Ovary (tissue), 9 donors: ENCODE results near the gene FAM20A. TPM values are rescaled to one million over a fixed set of nuclear protein-coding genes. Genes with fewer than 3 reads are reported as not detected.
A peak's percentile ranks its signal among the peaks of the same experiment; 100 is the strongest.

ENCODE experiments used
- DNase-seq, 5 donors: peaks; one replicate each; pipeline ENCODE4 v3.0.0-alpha.2; 2019 to 2020
- H3K27ac ChIP-seq, 2 donors: fragments of 200-600 bp; one replicate each; pipeline versions ENCODE4 v1.5.1 to v1.8.0; 2019 to 2022
- H3K27me3 ChIP-seq: fragments of 200-600 bp; one replicate; pipeline ENCODE4 v1.8.0; 2022
- H3K36me3 ChIP-seq: fragments of 200-600 bp; sonication (generic); one replicate; pipeline ENCODE4 v1.5.1; 2019
- H3K4me1 ChIP-seq: one replicate; pipeline ENCODE4 v1.8.1; 2013; ENCODE audit warnings: mild to moderate bottlenecking, moderate library complexity; ENCODE audit not compliant: insufficient read depth
- H3K4me3 ChIP-seq: fragments of 200-600 bp; sonication (generic); one replicate; pipeline ENCODE4 v1.5.1; 2017
- H3K9me3 ChIP-seq, 2 donors: fragments of 200-600 bp in 1 of 2; sonication (generic) in 1 of 2; one replicate each; pipeline versions ENCODE4 v1.5.1 to v1.8.1; 2013 to 2019; ENCODE audit warnings: mild to moderate bottlenecking in 1 of 2, moderate library complexity in 1 of 2
- EP300 ChIP-seq: sonication (generic); formaldehyde crosslinking; IDR thresholded peaks from one replicate; pipeline ENCODE4 v1.6.1; 2017; ENCODE audit warnings: antibody characterized with exemption
- POLR2A ChIP-seq: fragments of 450-650 bp; IDR thresholded peaks from one replicate; pipeline ENCODE4 v1.6.1; 2017; ENCODE audit warnings: antibody characterized with exemption, mild to moderate bottlenecking, moderate library complexity
- WGBS, 3 donors: extraction: QIAGEN DNeasy Blood & Tissue Kit in 1 of 3; methylation state at CpG; one replicate each; pipeline versions ENCODE4 v1.1.5 to v1.1.7; 2013 to 2017; 5-methylcytosine and 5-hydroxymethylcytosine counted together
- intact Hi-C, 4 donors: fragments of 100-400 bp; cut with DNase I; formaldehyde crosslinking; loops; one replicate each; pipeline versions ENCODE4 v1.11.0 to v1.15.1; 2022 to 2023
- polyA plus RNA-seq, 2 donors: library from polyadenylated mRNA; stranded (reverse); fragments of 200-250 nt in 1 of 2; fragments of 350-450 nt in 1 of 2; fragmentation: Illumina TruSeq in 1 of 2; extraction: RNeasy Lipid Tissue Mini Kit (QIAGEN cat#74804) in 1 of 2; gene quantifications; one replicate each; pipeline ENCODE4 v1.2.3, GENCODE V29; 2013 to 2014
- total RNA-seq, 7 donors: library from RNA; depleted of rRNA in 2 of 7; stranded (reverse); fragments of >200 nt in 2 of 7; fragmentation: NEBNext Ultra II Directional in 3 of 7; extraction: Animal tissue kit (Norgen Biotek cat#: 25700) in 3 of 7; gene quantifications; one replicate each; pipeline versions ENCODE4 v1.1.0 to v1.2.4, GENCODE V29; 2016 to 2023
- TF ChIP-seq, protein P1 (sequence below), 3 donors: fragments of 450-650 bp in 2 of 3; fragments of 200-600 bp in 1 of 3; IDR thresholded peaks; one replicate each; pipeline versions ENCODE4 v1.5.1 to v1.8.0; 2016 to 2022; ENCODE audit warnings: antibody characterized with exemption in 3 of 3, mild to moderate bottlenecking in 1 of 3
- donor health status: DM: no; HTN: no; CAD: no; lungs with moderate emphysema.
- donor health status: DM: no; HTN: no; CAD: no.
- donor health status: Bipolar disorder and iron deficiency.
- donor health status: DM: yes; HTN: yes; CAD: no.
- donor health status: DM: no; HTN: no; CAD: no.
- donor health status: DM: yes; HTN: yes; CAD: no.

Gene FAM20A
- total and polyA plus RNA-seq, 9 donors = 4.9 to 75.8 (median 19.7) TPM

DNA sequence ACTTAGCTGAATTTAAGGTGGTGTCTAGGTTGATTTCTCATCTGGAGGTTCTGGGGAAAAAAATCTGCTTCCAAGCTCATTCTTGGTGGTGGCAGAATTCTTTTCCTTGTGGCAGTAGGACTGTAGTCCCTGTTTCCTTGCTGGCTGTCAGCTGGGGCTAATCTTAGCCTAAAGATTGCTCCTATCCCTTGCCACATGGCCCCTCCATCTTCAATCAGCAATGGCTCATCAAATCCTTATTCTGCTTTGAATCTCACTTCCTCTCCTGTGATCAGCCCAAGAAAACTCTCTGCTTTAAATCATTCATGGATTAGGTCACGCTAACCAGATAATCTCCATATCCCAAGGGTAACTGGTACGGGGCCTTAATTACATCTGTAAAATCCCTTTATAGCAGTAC lies 6.6 kb downstream of the FAM20A start:
- H3K27me3 ChIP-seq = no peaks in the 10 kb centered on the region
- intact Hi-C loops = loop anchor here in 2 of 4 donors (10.0 kb wide), 2 partner anchors 60 to 130 kb away; no protein-coding TSS in a partner anchor
- H3K4me1 ChIP-seq = peaks cover 5% of the 10 kb centered on the region
- no peak overlapping the region for H3K27ac ChIP-seq
- H3K4me3 ChIP-seq = no peak overlapping the region
- TF ChIP-seq POLR2A = no peak
- no peak for TF ChIP-seq EP300
- TF ChIP-seq, protein P1, sequence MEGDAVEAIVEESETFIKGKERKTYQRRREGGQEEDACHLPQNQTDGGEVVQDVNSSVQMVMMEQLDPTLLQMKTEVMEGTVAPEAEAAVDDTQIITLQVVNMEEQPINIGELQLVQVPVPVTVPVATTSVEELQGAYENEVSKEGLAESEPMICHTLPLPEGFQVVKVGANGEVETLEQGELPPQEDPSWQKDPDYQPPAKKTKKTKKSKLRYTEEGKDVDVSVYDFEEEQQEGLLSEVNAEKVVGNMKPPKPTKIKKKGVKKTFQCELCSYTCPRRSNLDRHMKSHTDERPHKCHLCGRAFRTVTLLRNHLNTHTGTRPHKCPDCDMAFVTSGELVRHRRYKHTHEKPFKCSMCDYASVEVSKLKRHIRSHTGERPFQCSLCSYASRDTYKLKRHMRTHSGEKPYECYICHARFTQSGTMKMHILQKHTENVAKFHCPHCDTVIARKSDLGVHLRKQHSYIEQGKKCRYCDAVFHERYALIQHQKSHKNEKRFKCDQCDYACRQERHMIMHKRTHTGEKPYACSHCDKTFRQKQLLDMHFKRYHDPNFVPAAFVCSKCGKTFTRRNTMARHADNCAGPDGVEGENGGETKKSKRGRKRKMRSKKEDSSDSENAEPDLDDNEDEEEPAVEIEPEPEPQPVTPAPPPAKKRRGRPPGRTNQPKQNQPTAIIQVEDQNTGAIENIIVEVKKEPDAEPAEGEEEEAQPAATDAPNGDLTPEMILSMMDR (IDR thresholded peaks at IDR 0.05) = no peak
- WGBS, 3 donors = 73 to 92% (median 88%) methylated on average over 2 of the region's 2 CpGs
- no peaks in the 10 kb centered on the region for H3K9me3 ChIP-seq
- no peak for DNase-seq
- no peaks in the 10 kb centered on the region for H3K36me3 ChIP-seq

DNA sequence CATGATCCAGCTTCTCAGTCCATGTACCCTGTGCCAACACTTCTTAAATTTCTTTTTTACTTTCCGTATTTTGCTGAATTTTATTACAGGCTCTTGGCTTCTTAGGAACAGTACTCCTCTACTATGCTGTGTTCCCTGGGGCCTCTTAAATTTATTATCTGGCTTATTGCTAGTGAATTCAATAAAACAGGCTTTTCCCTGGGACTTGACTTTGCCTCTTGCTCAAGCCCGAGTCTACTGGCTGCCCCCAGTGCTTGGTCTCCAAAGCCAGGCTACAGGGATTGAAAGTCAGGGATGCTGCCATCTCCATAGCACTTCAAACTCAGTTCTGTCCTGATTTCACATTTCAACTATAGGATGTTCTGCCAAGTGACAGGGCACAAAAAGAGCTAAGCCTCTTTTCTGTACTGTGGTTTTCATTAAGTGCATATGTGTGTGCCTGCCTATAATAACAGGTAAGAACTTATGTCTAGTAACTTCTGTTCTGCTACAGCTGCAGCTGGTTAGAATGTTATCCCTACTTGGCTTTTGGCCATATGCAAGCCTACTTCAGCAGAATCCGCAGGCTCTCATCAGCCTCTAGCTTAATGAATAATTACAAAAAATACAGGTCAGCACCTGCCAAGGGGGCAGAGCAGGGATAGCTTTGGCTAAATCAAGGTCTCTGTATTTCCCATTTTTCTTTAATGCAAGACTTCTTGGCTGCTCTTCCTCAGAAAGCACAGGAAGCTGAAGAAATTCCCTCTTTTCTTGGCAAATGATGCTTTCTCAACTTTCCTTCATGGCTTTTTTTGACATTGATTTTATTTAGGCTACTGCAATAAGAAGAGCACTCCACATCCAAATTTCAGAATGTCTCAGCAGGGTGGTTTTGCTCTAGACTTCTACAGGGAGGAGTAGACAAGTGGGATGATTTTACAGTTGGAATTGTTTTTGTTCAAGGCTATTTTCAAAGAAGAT lies 8.2 kb downstream of the FAM20A start:
- Histone ChIP-seq H3K27ac (no peak overlapping the region), H3K36me3 (no peaks in the 10 kb centered on the region), H3K4me3 (no peak overlapping the region), H3K9me3 (no peaks in the 10 kb centered on the region), H3K4me1 (peaks cover 2% of the 10 kb centered on the region), H3K27me3 (no peaks in the 10 kb centered on the region)
- intact Hi-C loops = loop anchor here in 2 of 4 donors (10.0 kb wide), 2 partner anchors 58 to 128 kb away; no protein-coding TSS in a partner anchor
- DNase-seq = no peak
- WGBS, 3 donors = 18 to 27% (median 24%) methylated on average over 3 of the region's 3 CpGs
- TF ChIP-seq EP300 = no peak
- no peak for TF ChIP-seq POLR2A
- TF ChIP-seq, protein P1 (IDR thresholded peaks at IDR 0.05) = no peak

DNA sequence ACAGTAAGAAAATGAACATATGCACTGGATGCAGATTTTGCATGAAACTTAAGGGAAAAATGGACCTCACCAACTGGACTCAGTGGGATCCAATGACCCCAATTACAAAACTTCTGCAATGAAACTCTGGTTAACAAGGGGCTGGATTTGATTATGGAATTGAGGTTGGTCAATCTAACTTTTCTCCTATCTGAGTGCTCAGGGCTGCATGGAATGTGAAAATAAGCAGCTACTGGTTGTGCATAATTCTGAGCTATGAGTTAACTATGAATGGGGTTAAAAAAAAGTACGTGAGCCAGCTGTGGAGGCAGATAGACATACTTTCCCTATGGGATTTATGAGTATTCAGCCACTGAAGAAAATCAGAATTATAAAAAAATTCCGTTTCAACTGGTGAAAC lies 9.2 kb downstream of the FAM20A start:
- Histone ChIP-seq H3K4me3 (no peak overlapping the region), H3K36me3 (no peaks in the 10 kb centered on the region), H3K27me3 (no peaks in the 10 kb centered on the region), H3K27ac (no peak overlapping the region), H3K9me3 (no peaks in the 10 kb centered on the region), H3K4me1 (peaks cover 2% of the 10 kb centered on the region)
- 55 to 78% (median 61%) methylated on average over 2 of the region's 2 CpGs for WGBS, 3 donors
- intact Hi-C loops = loop anchor here in 2 of 4 donors (10.0 kb wide), 2 partner anchors 57 to 127 kb away; no protein-coding TSS in a partner anchor
- no peak for DNase-seq
- TF ChIP-seq EP300 (no peak), POLR2A (no peak)
- TF ChIP-seq, protein P1 (IDR thresholded peaks at IDR 0.05) = no peak

DNA sequence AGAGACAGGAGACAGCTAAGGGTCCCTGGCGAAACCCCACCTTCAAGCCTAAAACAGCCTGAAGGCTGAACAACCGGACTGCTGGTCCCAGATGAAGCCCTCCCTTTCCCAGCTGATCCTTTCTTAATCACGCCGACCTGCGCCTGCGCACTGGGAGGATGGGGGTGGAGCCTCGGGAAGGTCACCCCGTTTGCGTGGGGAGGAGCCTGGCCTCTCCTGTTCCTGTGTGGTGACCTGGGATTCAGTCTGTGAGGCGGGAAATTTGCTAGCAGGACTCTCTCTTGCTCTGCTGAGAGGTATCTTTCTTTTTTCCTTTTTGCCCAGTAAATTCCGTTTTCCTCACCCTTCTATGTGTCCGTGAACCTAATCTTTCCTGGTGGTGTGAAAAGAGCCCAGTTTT lies 9.6 kb downstream of the FAM20A start:
- intact Hi-C loops = loop anchor here in 2 of 4 donors (10.0 kb wide), 2 partner anchors 57 to 127 kb away; no protein-coding TSS in a partner anchor
- Histone ChIP-seq H3K36me3 (no peaks in the 10 kb centered on the region), H3K27me3 (no peaks in the 10 kb centered on the region), H3K4me3 (no peak overlapping the region), H3K4me1 (peaks cover 2% of the 10 kb centered on the region), H3K9me3 (no peaks in the 10 kb centered on the region), H3K27ac (no peak overlapping the region)
- TF ChIP-seq EP300 = no peak
- TF ChIP-seq POLR2A = no peak
- TF ChIP-seq, protein P1 (IDR thresholded peaks at IDR 0.05) = no peak
- peak; percentile 40 to 81 (median 67) for DNase-seq
- 54 to 77% (median 69%) methylated on average over 12 of the region's 12 CpGs for WGBS, 3 donors
